CD4-positive, alpha-beta memory T cell (primary cell): ENCODE data around the gene SND1. TPM values are rescaled to one million over a fixed set of nuclear protein-coding genes. Genes with fewer than 3 reads are reported as not detected.
A peak's percentile ranks its signal among the peaks of the same experiment; 100 is the strongest.

Source experiments
- CTCF ChIA-PET: fragments of 350-600 bp; sonication (Branson Sonifier 250); formaldehyde crosslinking; loops from one replicate; lab custom pipeline; 2021; ENCODE audit warnings: inconsistent platforms; ENCODE audit not compliant: partially characterized antibody; lab: Charles Lee
- POLR2A ChIA-PET: fragments of 350-600 bp; sonication (Branson Sonifier 250); formaldehyde crosslinking; loops from one replicate; lab custom pipeline; 2021; ENCODE audit not compliant: partially characterized antibody; lab: Charles Lee
- DNase-seq, 5 donors: peaks; one replicate each; pipeline versions ENCODE4 v3.0.0 to v3.0.0-alpha.2; 2020 to 2022; ENCODE audit warnings: mixed read lengths in 1 of 5
- H3K27ac ChIP-seq: one replicate; pipeline ENCODE4 v1.7.0; 2013; ENCODE audit warnings: low read depth, low read length
- H3K27me3 ChIP-seq: 2 replicates; pipeline ENCODE4 v1.7.0; 2013; ENCODE audit warnings: mild to moderate bottlenecking, low read length, moderate library complexity; ENCODE audit not compliant: insufficient read depth
- H3K36me3 ChIP-seq: 2 replicates; pipeline ENCODE4 v1.7.0; 2013; ENCODE audit warnings: mild to moderate bottlenecking, low read length, moderate library complexity; ENCODE audit not compliant: insufficient read depth
- H3K4me1 ChIP-seq: 2 replicates; pipeline ENCODE4 v1.7.0; 2013; ENCODE audit warnings: mild to moderate bottlenecking, low read length, moderate library complexity; ENCODE audit not compliant: insufficient read depth
- H3K4me3 ChIP-seq, 2 donors: one replicate each; pipeline ENCODE4 v1.7.0; 2013; ENCODE audit warnings: low read length in 2 of 2, mild to moderate bottlenecking in 1 of 2
- H3K9me3 ChIP-seq, 2 donors: one replicate each; pipeline ENCODE4 v1.7.0; 2013; ENCODE audit warnings: low read length in 2 of 2, control low read depth in 1 of 2; ENCODE audit not compliant: control insufficient read depth in 1 of 2
- H3K27ac Mint-ChIP-seq, 7 donors: one replicate each; pipeline ENCODE4 v1.8.0; 2020 to 2021; ENCODE audit warnings: mixed read lengths in 7 of 7, mild to moderate bottlenecking in 6 of 7, inconsistent platforms in 3 of 7, moderate library complexity in 3 of 7
- H3K27me3 Mint-ChIP-seq, 2 donors: one replicate each; pipeline ENCODE4 v1.8.0; 2020 to 2021; ENCODE audit warnings: mixed read lengths in 2 of 2
- H3K36me3 Mint-ChIP-seq, 2 donors: one replicate each; pipeline ENCODE4 v1.8.0; 2020 to 2021; ENCODE audit warnings: mixed read lengths in 2 of 2, inconsistent platforms in 1 of 2, mild to moderate bottlenecking in 1 of 2
- H3K4me1 Mint-ChIP-seq, 4 donors: one replicate each; pipeline ENCODE4 v1.8.0; 2020 to 2021; ENCODE audit warnings: mixed read lengths in 4 of 4, mild to moderate bottlenecking in 1 of 4
- H3K4me3 Mint-ChIP-seq, 8 donors: one replicate each; pipeline ENCODE4 v1.8.0; 2020 to 2021; ENCODE audit warnings: mixed read lengths in 8 of 8, mild to moderate bottlenecking in 7 of 8, moderate library complexity in 6 of 8, inconsistent platforms in 3 of 8
- H3K9me3 Mint-ChIP-seq, 8 donors: one replicate each; pipeline ENCODE4 v1.8.0; 2020 to 2021; ENCODE audit warnings: mixed read lengths in 8 of 8, mild to moderate bottlenecking in 5 of 8, inconsistent platforms in 3 of 8, moderate library complexity in 1 of 8
- intact Hi-C: fragments of 100-400 bp; cut with micrococcal nuclease; formaldehyde crosslinking; loops from one replicate; pipeline ENCODE4 v1.15.1; 2023
- polyA plus RNA-seq, 2 donors: library from polyadenylated mRNA; unstranded; fragments of 300-500 nt; fragmentation: Illumina TruSeq; gene quantifications; one replicate each; pipeline ENCODE4 v1.2.3, GENCODE V29; 2021
- total RNA-seq, 2 experiments: library from RNA; stranded (reverse); gene quantifications; one replicate each; pipeline ENCODE4 v1.2.3, GENCODE V29; 2021

Gene SND1
- total and polyA plus RNA-seq, 4 experiments from 2014 or later: 119 to 223 (median 171) TPM

DNA sequence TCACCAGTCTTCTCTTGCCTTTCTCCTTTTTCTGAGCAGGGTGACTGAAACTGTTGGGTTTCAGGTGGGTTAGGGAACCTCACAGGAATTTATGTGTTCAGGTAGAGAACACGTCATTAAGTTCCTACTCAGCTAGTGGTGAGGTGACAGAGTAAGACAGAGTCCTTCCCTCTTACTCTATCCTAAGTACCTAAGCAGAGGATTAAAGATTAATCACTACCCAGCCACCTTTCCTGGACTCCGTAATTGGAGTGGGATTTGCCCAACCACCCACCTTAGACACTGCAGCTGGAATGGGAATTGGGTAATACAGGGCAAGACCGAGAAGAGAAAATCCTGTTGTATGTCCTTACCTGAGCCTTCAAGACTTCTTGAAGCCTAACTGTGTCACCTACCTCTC lies 221.2 kb downstream of the SND1 start:
- intact Hi-C loops: no loop called here
- ChIA-PET POLR2A (no interaction called here), CTCF (no interaction called here)

DNA sequence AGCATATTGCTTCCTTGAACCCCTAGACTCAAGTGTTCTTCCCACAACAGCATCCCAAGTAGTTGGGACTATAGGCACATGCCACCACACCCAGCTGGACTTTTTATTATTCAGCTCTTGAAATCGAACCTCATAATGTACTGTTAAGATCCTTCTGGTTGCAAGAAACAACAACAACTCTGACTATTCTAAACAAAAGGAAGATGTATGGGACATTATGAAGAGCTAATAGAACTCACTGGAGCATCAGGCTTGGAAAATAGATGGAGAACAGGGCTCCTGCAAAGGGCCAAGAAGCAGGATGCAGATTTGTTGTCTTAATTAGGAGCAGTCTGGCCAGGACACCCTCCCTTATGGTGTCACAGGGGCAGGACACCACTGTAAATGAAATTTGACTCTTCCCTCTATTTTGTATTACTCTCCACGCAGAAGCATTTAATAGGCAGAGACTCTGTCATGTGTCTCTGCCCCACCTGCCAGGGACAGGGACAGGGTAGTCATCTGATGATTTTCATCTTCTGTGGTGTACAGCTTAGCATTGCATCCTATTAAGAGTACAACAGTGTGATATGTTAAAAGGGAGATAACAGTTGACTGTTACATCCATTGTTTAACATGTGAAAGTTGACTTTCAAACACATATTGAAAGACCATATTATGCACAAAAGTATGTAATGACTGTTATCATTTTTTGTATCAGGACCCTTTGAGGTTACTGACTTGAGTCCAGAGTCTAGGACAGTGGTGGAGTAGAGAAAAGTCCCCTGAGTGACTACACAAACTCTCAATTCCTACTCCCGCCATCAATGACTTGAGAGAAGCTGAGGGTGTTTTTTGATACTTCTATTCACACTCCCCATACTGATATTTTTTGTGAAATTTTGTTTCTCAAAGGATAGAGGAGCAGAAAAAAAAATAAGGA lies 222.0 kb downstream of the SND1 start:
- Histone ChIP-seq H3K27ac (no peak overlapping the region), H3K4me3 (no peak overlapping the region), H3K9me3 (no peaks in the 10 kb centered on the region), H3K4me1 (no peaks in the 10 kb centered on the region), H3K36me3 (no peaks in the 10 kb centered on the region), H3K27me3 (no peaks in the 10 kb centered on the region)
- Mint-ChIP-seq H3K4me1 (peaks cover 11 to 32% (median 24%) of the 10 kb centered on the region in 4 donors), H3K4me3 (no peak overlapping the region), H3K9me3 (no peaks in the 10 kb centered on the region), H3K27me3 (no peaks in the 10 kb centered on the region), H3K27ac (no peak overlapping the region), H3K36me3 (peaks cover 7 to 13% of the 10 kb centered on the region in 2 donors)
- ChIA-PET CTCF (no interaction called here), POLR2A (no interaction called here)
- no peak for DNase-seq
- intact Hi-C loops: no loop called here

More for the DNA sequence above, 221.2 kb downstream of the SND1 start:
- no peak overlapping the region for H3K4me3 ChIP-seq
- DNase-seq: no peak
- Mint-ChIP-seq H3K4me3 (no peak overlapping the region), H3K9me3 (no peaks in the 10 kb centered on the region), H3K4me1 (peaks cover 14 to 36% (median 28%) of the 10 kb centered on the region in 4 donors), H3K27me3 (no peaks in the 10 kb centered on the region), H3K27ac (peak overlapping the region in 1 of 7 donors; percentile 14), H3K36me3 (peaks cover 7 to 13% of the 10 kb centered on the region in 2 donors)
- no peaks in the 10 kb centered on the region for H3K36me3 ChIP-seq
- H3K9me3 ChIP-seq: no peaks in the 10 kb centered on the region
- H3K27ac ChIP-seq: no peak overlapping the region
- no peaks in the 10 kb centered on the region for H3K27me3 ChIP-seq
- H3K4me1 ChIP-seq: no peaks in the 10 kb centered on the region

GRCh38 chr7:127874951-127875608 lies 223.1 kb downstream of the SND1 start:
- no peaks in the 10 kb centered on the region for H3K27me3 Mint-ChIP-seq
- CTCF ChIA-PET: no interaction called here
- H3K27ac ChIP-seq: no peak overlapping the region
- H3K4me1 ChIP-seq: peaks cover 4% of the 10 kb centered on the region
- no peaks in the 10 kb centered on the region for H3K36me3 ChIP-seq
- H3K4me3 ChIP-seq: no peak overlapping the region
- no peaks in the 10 kb centered on the region for H3K27me3 ChIP-seq
- POLR2A ChIA-PET: interaction anchor here (1.5 kb wide), 1 partner anchor 19 kb away, joined by 3 read pairs; no protein-coding TSS in a partner anchor
- H3K9me3 ChIP-seq: no peaks in the 10 kb centered on the region
- intact Hi-C loops: no loop called here
- no peaks in the 10 kb centered on the region for H3K9me3 Mint-ChIP-seq
- DNase-seq: no peak
- no peak overlapping the region for H3K27ac Mint-ChIP-seq
- peaks cover 2 to 8% of the 10 kb centered on the region in 2 donors for H3K36me3 Mint-ChIP-seq
- peaks cover 11 to 23% (median 20%) of the 10 kb centered on the region in 4 donors for H3K4me1 Mint-ChIP-seq
- H3K4me3 Mint-ChIP-seq: peak overlapping the region in 1 of 8 donors; percentile 8

- no peaks in the 10 kb centered on the region for H3K27me3 Mint-ChIP-seq
- no peak for DNase-seq
- H3K9me3 Mint-ChIP-seq: no peaks in the 10 kb centered on the region
- Histone ChIP-seq H3K36me3 (no peaks in the 10 kb centered on the region), H3K4me3 (no peak overlapping the region), H3K27me3 (no peaks in the 10 kb centered on the region), H3K9me3 (no peaks in the 10 kb centered on the region), H3K4me1 (peaks cover 4% of the 10 kb centered on the region), H3K27ac (no peak overlapping the region)
- H3K36me3 Mint-ChIP-seq: peaks cover 2 to 5% of the 10 kb centered on the region in 2 donors
- no peak overlapping the region for H3K27ac Mint-ChIP-seq
- CTCF ChIA-PET: interaction anchor here (1.2 kb wide), 1 partner anchor 333 kb away, joined by 3 read pairs; no protein-coding TSS in a partner anchor
- no peak overlapping the region for H3K4me3 Mint-ChIP-seq
- intact Hi-C loops: no loop called here
- POLR2A ChIA-PET: interaction anchor here (1.5 kb wide), 1 partner anchor 20 kb away, joined by 3 read pairs; no protein-coding TSS in a partner anchor
- H3K4me1 Mint-ChIP-seq: peaks cover 17 to 27% (median 22%) of the 10 kb centered on the region in 4 donors
These were observed 224.4 kb downstream of the SND1 start for GRCh38 chr7:127876393-127876792.

DNA sequence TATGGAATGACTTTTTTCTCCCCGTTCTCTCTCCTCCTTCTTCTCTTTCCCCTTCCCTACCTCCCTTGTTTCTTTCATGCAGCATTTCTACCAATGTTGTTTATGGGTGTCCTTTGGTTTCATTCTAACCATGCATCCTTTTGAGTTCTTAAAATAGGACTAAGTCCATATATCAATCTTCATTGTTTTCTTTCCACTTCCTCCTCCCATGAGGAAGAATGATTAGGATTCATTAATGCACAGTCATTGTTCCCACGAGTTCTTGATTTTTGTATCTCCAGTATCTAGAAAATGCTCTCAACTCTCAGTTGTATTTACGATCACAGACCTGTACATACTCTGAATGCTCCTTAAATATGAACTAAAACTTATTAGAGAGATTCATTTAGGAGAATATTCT lies 226.0 kb downstream of the SND1 start:
- H3K9me3 Mint-ChIP-seq: no peaks in the 10 kb centered on the region
- Histone ChIP-seq H3K4me1 (peaks cover 4% of the 10 kb centered on the region), H3K36me3 (no peaks in the 10 kb centered on the region), H3K27ac (no peak overlapping the region), H3K9me3 (no peaks in the 10 kb centered on the region), H3K4me3 (no peak overlapping the region), H3K27me3 (no peaks in the 10 kb centered on the region)
- CTCF ChIA-PET: interaction anchor here (1.1 kb wide), 1 partner anchor 22 kb away, joined by 3 read pairs; no protein-coding TSS in a partner anchor
- H3K4me1 Mint-ChIP-seq: peaks cover 15 to 25% (median 19%) of the 10 kb centered on the region in 4 donors
- no peak for DNase-seq
- peaks cover 0 to 3% of the 10 kb centered on the region in 2 donors for H3K36me3 Mint-ChIP-seq
- no peak overlapping the region for H3K27ac Mint-ChIP-seq
- POLR2A ChIA-PET: no interaction called here
- no peaks in the 10 kb centered on the region for H3K27me3 Mint-ChIP-seq
- no peak overlapping the region for H3K4me3 Mint-ChIP-seq
- intact Hi-C loops: no loop called here

DNA sequence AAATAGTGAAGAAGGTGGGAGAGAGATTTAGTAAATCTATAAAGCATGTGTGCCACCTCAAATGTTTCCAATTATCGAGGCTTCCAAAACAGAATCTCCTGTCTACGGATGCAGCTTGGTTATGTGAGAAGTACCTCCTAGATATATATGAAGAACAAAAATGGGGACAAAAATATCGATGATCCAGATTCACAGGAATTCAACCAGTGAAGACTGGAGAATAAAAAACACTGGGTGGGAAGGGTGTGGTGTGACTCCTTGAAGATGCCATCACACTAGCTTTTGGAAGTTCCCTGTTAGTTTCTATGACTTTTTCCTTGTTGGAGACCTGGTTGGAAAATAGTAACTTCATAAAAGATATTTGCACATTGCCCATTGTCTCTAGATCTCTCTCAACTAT lies 226.8 kb downstream of the SND1 start:
- Mint-ChIP-seq H3K36me3 (peaks cover 4% of the 10 kb centered on the region in 2 donors), H3K27me3 (no peaks in the 10 kb centered on the region), H3K9me3 (no peaks in the 10 kb centered on the region), H3K27ac (no peak overlapping the region), H3K4me1 (peaks cover 12 to 23% (median 16%) of the 10 kb centered on the region in 4 donors), H3K4me3 (no peak overlapping the region)
- Histone ChIP-seq H3K9me3 (no peaks in the 10 kb centered on the region), H3K27me3 (no peaks in the 10 kb centered on the region), H3K27ac (no peak overlapping the region), H3K4me1 (peaks cover 4% of the 10 kb centered on the region), H3K4me3 (no peak overlapping the region), H3K36me3 (no peaks in the 10 kb centered on the region)
- ChIA-PET POLR2A (no interaction called here), CTCF (no interaction called here)
- DNase-seq: no peak
- intact Hi-C loops: no loop called here

DNA sequence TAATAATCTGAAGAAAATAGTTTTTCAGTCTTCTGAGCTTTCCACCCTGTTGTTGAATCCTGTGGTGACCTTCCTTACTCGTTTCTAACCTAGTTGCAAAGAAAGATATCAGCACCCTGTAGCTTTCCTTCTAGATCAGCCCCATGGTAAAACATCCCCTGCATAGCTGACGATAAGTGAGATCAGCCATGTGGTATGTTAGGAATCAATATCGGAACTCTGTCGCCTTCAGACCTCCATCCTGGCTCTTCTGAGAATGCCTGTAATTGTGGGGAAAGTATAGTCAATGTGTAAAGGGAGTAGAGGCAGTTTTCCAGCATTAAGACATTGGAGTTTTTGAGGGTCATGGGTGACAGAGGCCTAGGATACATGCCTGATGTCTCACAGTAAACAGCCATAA lies 227.4 kb downstream of the SND1 start:
- intact Hi-C loops: no loop called here
- no peak overlapping the region for H3K27ac ChIP-seq
- H3K4me3 Mint-ChIP-seq: no peak overlapping the region
- H3K4me1 ChIP-seq: peaks cover 4% of the 10 kb centered on the region
- no peak overlapping the region for H3K4me3 ChIP-seq
- H3K27me3 ChIP-seq: no peaks in the 10 kb centered on the region
- H3K9me3 ChIP-seq: no peaks in the 10 kb centered on the region
- no peaks in the 10 kb centered on the region for H3K27me3 Mint-ChIP-seq
- POLR2A ChIA-PET: no interaction called here
- peaks cover 6 to 17% (median 13%) of the 10 kb centered on the region in 4 donors for H3K4me1 Mint-ChIP-seq
- no peaks in the 10 kb centered on the region for H3K9me3 Mint-ChIP-seq
- H3K27ac Mint-ChIP-seq: no peak overlapping the region
- no peaks in the 10 kb centered on the region for H3K36me3 ChIP-seq
- CTCF ChIA-PET: no interaction called here
- DNase-seq: no peak
- peaks cover 4 to 5% of the 10 kb centered on the region in 2 donors for H3K36me3 Mint-ChIP-seq
